Endothelial cell of umbilical vein (primary cell): Measurements from ENCODE around the gene DAB1. TPM values are rescaled to one million over a fixed set of nuclear protein-coding genes. Genes with fewer than 3 reads are reported as not detected.

ENCODE experiments used
- BruUV-seq: library from RNA; stranded (reverse); fragments of 400-500 nt; replicated peaks from 2 replicates; lab custom pipeline; 2021; lab: Mats Ljungman, UMichigan
- CTCF ChIA-PET: fragments of 300-600, 350-600 bp; sonication (Branson Sonifier 250); formaldehyde crosslinking; loops from one replicate; lab custom pipeline; 2021; ENCODE audit warnings: antibody characterized with exemption, inconsistent platforms; lab: Charles Lee
- POLR2A ChIA-PET: fragments of 300-600, 350-600 bp; sonication (Branson Sonifier 250); formaldehyde crosslinking; loops from one replicate; lab custom pipeline; 2021; ENCODE audit warnings: antibody characterized with exemption, inconsistent platforms; lab: Charles Lee
- DNase-seq: peaks from one replicate; pipeline ENCODE4 v3.0.0-alpha.2; 2011; ENCODE audit warnings: low read depth, low spot score
- FAIRE-seq: peaks from 2 replicates; lab custom pipeline; 2011; peaks lifted over from hg19 to GRCh38; lab: Jason Lieb, UNC
- H2AFZ ChIP-seq: 2 replicates; pipeline ENCODE4 v1.6.0; 2012; ENCODE audit warnings: low read depth, low read length, control low read depth, inconsistent platforms
- H3K27ac ChIP-seq: 2 replicates; pipeline ENCODE4 v1.5.1; 2011; ENCODE audit warnings: low read depth, mild to moderate bottlenecking, control low read depth, low read length, moderate library complexity; ENCODE audit not compliant: insufficient read depth
- H3K27me3 ChIP-seq, 2 experiments: 2 replicates each; pipeline versions ENCODE4 v1.6.0 to v1.6.1; 2011; ENCODE audit warnings: low read length in 2 of 2, mixed read lengths in 1 of 2; ENCODE audit not compliant: control insufficient read depth in 2 of 2, insufficient read depth in 2 of 2
- H3K36me3 ChIP-seq, 2 experiments: 2 replicates in 1 of 2; 3 replicates in 1 of 2; pipeline ENCODE4 v1.5.1; 2011; ENCODE audit warnings: low read length in 2 of 2, mild to moderate bottlenecking in 1 of 2, moderate library complexity in 1 of 2; ENCODE audit not compliant: control insufficient read depth in 2 of 2, insufficient read depth in 2 of 2; ENCODE audit errors: extremely low read depth in 1 of 2
- H3K4me1 ChIP-seq: 3 replicates; pipeline ENCODE4 v1.5.1; 2011; ENCODE audit warnings: mild to moderate bottlenecking, low read length; ENCODE audit not compliant: control insufficient read depth, insufficient read depth; ENCODE audit errors: extremely low read depth
- H3K4me2 ChIP-seq: 2 replicates; pipeline ENCODE4 v1.6.1; 2011; ENCODE audit warnings: low read length, control low read depth, mixed read lengths; ENCODE audit not compliant: insufficient read depth
- H3K4me3 ChIP-seq, 3 experiments: fragments of 200-600 bp in 1 of 3; sonication (generic), shearing (Covaris generic) in 1 of 3; replicated peaks in 1 of 3; 2 replicates each; pipeline ENCODE4 v1.5.1; 2011 to 2016; ENCODE audit warnings: control low read depth in 3 of 3, low read length in 3 of 3, mild to moderate bottlenecking in 2 of 3, inconsistent platforms in 1 of 3, low read depth in 1 of 3, moderate library complexity in 1 of 3; ENCODE audit not compliant: insufficient read depth in 1 of 3
- H3K79me2 ChIP-seq: 2 replicates; pipeline ENCODE4 v1.6.0; 2012; ENCODE audit warnings: low read length, inconsistent platforms; ENCODE audit not compliant: control insufficient read depth, insufficient read depth
- H3K9ac ChIP-seq: replicated peaks from 2 replicates; pipeline ENCODE3; 2011; ENCODE audit warnings: low read length, control low read depth; ENCODE audit not compliant: insufficient read depth; ENCODE audit errors: extremely low read depth
- H3K9me1 ChIP-seq: replicated peaks from 3 replicates; pipeline ENCODE4 v1.6.0; 2011; ENCODE audit warnings: mild to moderate bottlenecking, low read length; ENCODE audit not compliant: control insufficient read depth, insufficient read depth; ENCODE audit errors: extremely low read depth
- H3K9me3 ChIP-seq: replicated peaks from 2 replicates; pipeline ENCODE4 v1.5.1; 2012; ENCODE audit warnings: low read length, inconsistent platforms; ENCODE audit not compliant: control insufficient read depth, insufficient read depth
- H4K20me1 ChIP-seq: replicated peaks from 2 replicates; pipeline ENCODE3; 2011; ENCODE audit warnings: mild to moderate bottlenecking, low read length; ENCODE audit not compliant: control insufficient read depth, insufficient read depth; ENCODE audit errors: extremely low read depth
- EZH2 ChIP-seq: IDR thresholded peaks from 2 replicates; pipeline ENCODE4 v1.6.1; 2012; ENCODE audit warnings: borderline replicate concordance, low read depth, mild to moderate bottlenecking, moderate library complexity, low read length, inconsistent platforms; ENCODE audit not compliant: severe bottlenecking
- FOS ChIP-seq: IDR thresholded peaks from 2 replicates; pipeline ENCODE4 v1.6.1; 2011; ENCODE audit warnings: mild to moderate bottlenecking, low read length, moderate library complexity, borderline replicate concordance; ENCODE audit not compliant: insufficient read depth
- GATA2 ChIP-seq: IDR thresholded peaks from 2 replicates; pipeline ENCODE4 v1.7.0; 2011; ENCODE audit warnings: low read depth, mild to moderate bottlenecking, moderate library complexity, mixed read lengths, low read length; ENCODE audit not compliant: insufficient read length, insufficient read depth
- JUN ChIP-seq: IDR thresholded peaks from 2 replicates; pipeline ENCODE4 v1.6.1; 2011; ENCODE audit warnings: borderline replicate concordance, low read depth; ENCODE audit not compliant: insufficient read length, insufficient read depth
- MYC ChIP-seq: IDR thresholded peaks from one replicate; pipeline ENCODE4 v1.6.1; 2011; ENCODE audit warnings: mild to moderate bottlenecking, low read depth, low read length
- POLR2A ChIP-seq: IDR thresholded peaks from 2 replicates; pipeline ENCODE4 v1.6.1; 2012; ENCODE audit warnings: low read depth, mild to moderate bottlenecking, control low read depth, low read length
- POLR2AphosphoS5 ChIP-seq: IDR thresholded peaks from 2 replicates; pipeline ENCODE4 v1.6.1; 2012; ENCODE audit warnings: low read depth, mild to moderate bottlenecking, control low read depth, low read length, moderate library complexity; ENCODE audit not compliant: insufficient read depth
- dilution Hi-C: fragments of 300-500 bp; cut with MboI; formaldehyde crosslinking; loops from one replicate; pipeline ENCODE4 v1.15.0; 2019; ENCODE audit warnings: low sequenced_read_pairs; ENCODE audit not compliant: extremely low pct_ligation_motif_present
- intact Hi-C: fragments of 100-400 bp; cut with micrococcal nuclease; formaldehyde crosslinking; loops from one replicate; pipeline ENCODE4 v1.10.0; 2022
- polyA plus RNA-seq, 4 experiments: library from polyadenylated mRNA; depleted of rRNA in 3 of 4; stranded (reverse) in 3 of 4; unstranded in 1 of 4; fragments of >200 nt; gene quantifications; 2 replicates each; pipeline versions ENCODE4 v1.2.1 to v1.2.3, GENCODE V29; 2011 to 2012; ENCODE audit warnings: missing spikeins in 1 of 4
- total RNA-seq: library from RNA; stranded (reverse); gene quantifications from 2 replicates; pipeline ENCODE4 v1.2.3, GENCODE V29; 2021
- TF ChIP-seq, protein P1 (sequence below): IDR thresholded peaks from 2 replicates; pipeline ENCODE4 v1.6.1; 2011; ENCODE audit not compliant: insufficient read depth, insufficient read length
- TF ChIP-seq, protein P2 (sequence below), 2 donors: IDR thresholded peaks; 1 replicate in 1 of 2; 2 replicates in 1 of 2; pipeline ENCODE4 v1.5.1; 2011; ENCODE audit warnings: low read length in 2 of 2, mild to moderate bottlenecking in 2 of 2, moderate library complexity in 2 of 2, control low read depth in 1 of 2, inconsistent platforms in 1 of 2, low read depth in 1 of 2; ENCODE audit not compliant: insufficient read depth in 1 of 2; ENCODE audit errors: extremely low read depth in 1 of 2

The DAB1 gene
- total and polyA plus RNA-seq, 2 donors (not counting 3 experiments of a cell fraction or from before 2014, with no cell fraction given) = not detected

GRCh38 chr1:57210881-57211280 is 213.0 kb downstream of the DAB1 start:
- FAIRE-seq = no peak
- Histone ChIP-seq H3K4me2 (no peak overlapping the region), H3K36me3 (no peaks in the 10 kb centered on the region), H3K27me3 (no peaks in the 10 kb centered on the region), H3K9me1 (no peaks in the 10 kb centered on the region), H3K4me3 (no peak overlapping the region), H3K27ac (no peak overlapping the region), H3K79me2 (no peaks in the 10 kb centered on the region), H3K4me1 (no peaks in the 10 kb centered on the region), H2AFZ (no peak overlapping the region), H4K20me1 (no peaks in the 10 kb centered on the region), H3K9ac (no peak overlapping the region), H3K9me3 (no peaks in the 10 kb centered on the region)
- DNase-seq = no peak
- POLR2A ChIA-PET = no interaction called here
- intact Hi-C loops = no loop called here
- CTCF ChIA-PET = no interaction called here
- TF ChIP-seq FOS (no peak), JUN (no peak), EZH2 (no peak), MYC (no peak), POLR2A (no peak), GATA2 (no peak), POLR2AphosphoS5 (no peak)
- TF ChIP-seq, protein P1, sequence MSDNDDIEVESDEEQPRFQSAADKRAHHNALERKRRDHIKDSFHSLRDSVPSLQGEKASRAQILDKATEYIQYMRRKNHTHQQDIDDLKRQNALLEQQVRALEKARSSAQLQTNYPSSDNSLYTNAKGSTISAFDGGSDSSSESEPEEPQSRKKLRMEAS = no peak
- TF ChIP-seq, protein P2, sequence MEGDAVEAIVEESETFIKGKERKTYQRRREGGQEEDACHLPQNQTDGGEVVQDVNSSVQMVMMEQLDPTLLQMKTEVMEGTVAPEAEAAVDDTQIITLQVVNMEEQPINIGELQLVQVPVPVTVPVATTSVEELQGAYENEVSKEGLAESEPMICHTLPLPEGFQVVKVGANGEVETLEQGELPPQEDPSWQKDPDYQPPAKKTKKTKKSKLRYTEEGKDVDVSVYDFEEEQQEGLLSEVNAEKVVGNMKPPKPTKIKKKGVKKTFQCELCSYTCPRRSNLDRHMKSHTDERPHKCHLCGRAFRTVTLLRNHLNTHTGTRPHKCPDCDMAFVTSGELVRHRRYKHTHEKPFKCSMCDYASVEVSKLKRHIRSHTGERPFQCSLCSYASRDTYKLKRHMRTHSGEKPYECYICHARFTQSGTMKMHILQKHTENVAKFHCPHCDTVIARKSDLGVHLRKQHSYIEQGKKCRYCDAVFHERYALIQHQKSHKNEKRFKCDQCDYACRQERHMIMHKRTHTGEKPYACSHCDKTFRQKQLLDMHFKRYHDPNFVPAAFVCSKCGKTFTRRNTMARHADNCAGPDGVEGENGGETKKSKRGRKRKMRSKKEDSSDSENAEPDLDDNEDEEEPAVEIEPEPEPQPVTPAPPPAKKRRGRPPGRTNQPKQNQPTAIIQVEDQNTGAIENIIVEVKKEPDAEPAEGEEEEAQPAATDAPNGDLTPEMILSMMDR (IDR thresholded peaks at IDR 0.05; ENCODE audit: extremely low read depth in 1 of 2, insufficient read depth in 1 of 2, low read depth in 1 of 2, low read length in 2 of 2) = no peak
- dilution Hi-C loops = no loop called here
- no TSS peak for BruUV-seq
